COR-L47 (cell line): ENCODE results near the gene COBL.

Source experiments
- DNase-seq: peaks from one replicate; lab custom pipeline; 2025; lab: John Stamatoyannopoulos, UW

The COBL gene

GRCh38 chr7:51046482-51046881 lies 270.1 kb downstream of the COBL start:
- no peak for DNase-seq

DNA sequence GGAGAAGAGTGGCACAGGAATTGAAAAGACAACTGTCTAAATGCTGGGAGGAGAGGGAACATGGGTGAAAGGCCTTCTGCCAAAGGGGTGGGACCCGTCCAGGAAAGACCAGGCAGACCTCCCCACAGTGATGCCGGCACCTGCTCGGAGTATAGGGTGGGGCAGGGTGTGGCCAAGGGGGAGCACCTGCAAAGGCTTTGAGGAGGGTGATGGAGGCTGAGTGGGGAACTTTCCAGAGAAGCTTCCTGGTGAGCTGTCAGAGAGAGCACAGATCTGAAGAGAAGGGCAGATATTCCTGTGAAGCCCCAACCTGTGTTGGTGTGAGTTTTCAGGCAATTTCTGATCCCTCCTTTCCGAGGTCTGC lies 270.5 kb downstream of the COBL start:
- no peak for DNase-seq

DNA sequence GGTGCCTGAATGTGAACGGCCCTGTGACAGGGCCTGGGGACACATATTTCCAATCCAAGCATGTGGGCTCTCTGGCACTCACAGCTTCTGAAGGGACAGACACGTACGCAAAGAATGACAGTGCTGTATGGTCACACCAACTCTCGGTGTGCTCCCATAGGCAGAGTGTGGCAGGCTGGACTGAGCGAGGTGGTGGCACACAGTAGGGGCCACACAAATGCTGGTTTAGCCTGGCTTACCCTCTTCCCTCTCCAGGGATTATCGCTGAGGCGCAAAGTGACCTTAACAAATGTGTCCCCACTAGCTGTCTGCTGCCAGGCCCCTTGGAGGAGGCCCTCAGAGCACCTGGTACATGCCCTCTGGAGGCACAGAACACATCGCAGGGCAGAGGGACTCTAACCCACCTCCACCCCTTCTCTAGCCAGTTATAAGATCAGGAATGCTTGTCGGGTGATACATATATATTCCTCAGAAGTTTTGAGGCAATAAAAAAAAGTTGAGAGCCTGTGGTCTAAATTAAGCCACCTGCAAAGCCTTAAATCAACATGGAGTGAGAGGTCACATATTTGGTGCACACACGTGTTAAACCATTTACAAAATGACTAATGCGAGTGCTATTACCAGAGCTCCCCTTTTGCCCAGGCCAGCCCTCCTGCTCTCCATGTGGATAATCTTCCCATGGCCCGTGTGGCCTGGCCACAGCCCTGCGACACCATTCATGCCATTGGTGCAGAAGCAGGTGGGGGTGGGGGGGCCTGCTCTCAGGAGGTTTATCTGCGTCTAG lies 271.1 kb downstream of the COBL start:
- DNase-seq, result no peak

- no peak for DNase-seq
These were observed 273.1 kb downstream of the COBL start for GRCh38 chr7:51043461-51043860.

- DNase-seq, result no peak
These were observed 275.8 kb downstream of the COBL start for GRCh38 chr7:51040787-51041186.

DNA sequence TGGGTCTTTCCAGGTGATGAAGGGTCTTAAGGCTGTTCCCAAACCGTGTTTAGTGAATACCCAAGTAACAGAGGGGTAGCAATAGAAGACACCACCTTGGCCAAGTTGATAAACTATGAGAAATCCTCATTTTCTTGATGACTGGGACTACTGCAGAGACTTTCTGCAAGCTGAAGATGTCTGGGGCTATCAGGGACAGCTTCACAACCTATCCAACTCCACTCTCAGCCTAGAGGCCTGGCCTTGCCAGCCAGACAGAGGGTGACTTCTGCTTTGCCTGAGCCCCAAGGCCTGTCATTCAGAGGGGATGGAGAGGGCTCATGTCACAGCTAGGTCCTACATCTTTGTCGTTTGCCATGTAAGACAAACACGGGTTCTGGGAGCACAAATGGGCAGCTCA lies 278.0 kb downstream of the COBL start:
- no peak for DNase-seq

GRCh38 chr7:51035716-51036115 lies 280.9 kb downstream of the COBL start:
- DNase-seq, result no peak

- no peak for DNase-seq
These were observed 281.9 kb downstream of the COBL start for GRCh38 chr7:51034521-51035264.

- DNase-seq, result no peak
These were observed 282.7 kb downstream of the COBL start for GRCh38 chr7:51033727-51034520.

- DNase-seq, result no peak
These were observed 284.7 kb downstream of the COBL start for GRCh38 chr7:51031791-51032515.

DNA sequence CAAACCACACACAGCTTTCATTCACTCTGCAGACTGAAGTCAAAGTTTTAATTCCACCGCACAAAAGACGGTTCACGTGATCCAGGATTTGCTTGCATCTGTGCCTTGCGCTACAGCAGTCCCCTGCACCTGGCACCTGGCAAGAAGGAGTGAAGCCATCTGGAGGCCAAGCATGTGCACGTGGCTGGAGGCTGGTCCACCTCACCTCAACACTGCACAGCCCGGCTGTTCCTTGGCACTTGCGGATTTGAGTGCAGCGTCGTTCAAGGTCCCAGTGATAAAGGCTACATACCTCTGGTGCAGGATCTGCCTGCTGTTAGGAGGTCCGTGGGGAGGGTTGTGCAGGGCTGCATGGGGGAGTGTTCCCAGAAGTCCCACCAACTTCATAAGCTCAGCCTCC lies 285.4 kb downstream of the COBL start:
- no peak for DNase-seq

GRCh38 chr7:51029701-51030191 lies 286.9 kb downstream of the COBL start:
- no peak for DNase-seq

DNA sequence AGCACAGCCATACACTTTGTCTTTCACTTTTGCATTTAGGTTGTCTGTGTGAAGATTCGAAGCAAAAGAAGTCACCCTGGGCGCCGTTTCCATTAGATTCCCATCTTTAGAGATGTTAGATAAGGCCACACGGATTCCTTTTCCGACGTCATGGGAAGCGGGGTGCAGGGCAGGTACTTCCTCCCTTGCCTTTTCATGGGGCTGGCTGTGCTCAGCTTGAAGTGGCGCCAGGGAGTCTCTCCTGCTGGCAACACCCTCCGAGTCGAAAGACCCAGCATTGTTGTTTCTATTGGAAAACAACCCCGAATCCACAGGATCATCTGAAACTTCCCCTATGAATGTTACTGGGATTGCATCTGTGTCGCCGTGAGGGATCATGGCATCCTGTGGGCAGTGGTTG lies 287.5 kb downstream of the COBL start:
- DNase-seq, result no peak

DNA sequence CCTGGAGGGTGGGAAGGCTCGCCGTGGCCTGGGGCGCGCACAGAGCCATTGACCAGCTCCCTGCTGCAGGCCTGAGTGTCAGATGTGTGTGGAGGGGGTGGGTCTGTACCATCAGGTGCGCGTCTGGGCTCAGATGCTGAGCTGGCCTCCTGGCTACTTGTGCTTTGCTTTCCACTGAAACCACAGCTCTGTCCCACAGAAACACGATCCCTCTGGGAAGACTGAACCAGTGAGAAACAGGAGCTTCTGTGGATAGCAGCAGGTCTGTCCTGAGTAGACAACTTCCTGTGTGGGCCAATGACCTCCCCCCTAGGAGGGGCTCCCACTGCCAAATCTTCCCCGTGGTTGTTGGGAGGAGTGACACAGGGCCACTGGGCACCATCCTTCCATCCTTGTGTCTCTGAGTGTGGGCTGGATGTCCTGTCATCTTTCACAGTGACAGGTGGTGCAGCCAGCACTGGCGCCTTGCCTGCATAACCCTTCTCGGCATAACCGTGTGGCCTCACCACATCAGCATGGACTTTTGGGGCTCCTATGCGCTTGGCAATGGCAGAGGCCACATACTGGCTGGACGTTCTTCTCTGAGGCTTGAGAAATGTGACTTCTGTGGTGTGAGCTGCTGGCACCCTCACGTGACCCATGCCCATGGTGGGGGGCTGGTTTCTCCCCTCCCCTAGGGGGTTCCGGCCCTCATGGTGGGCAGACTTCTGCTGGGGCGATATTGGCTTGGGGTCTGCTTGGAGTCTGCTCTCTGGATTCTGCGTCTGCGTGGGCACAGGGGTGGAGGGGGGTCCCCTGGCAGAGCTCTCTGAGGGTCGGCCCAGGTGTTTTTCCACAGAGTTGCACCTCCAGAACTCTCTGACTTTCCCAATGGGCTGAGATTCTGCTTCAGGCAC lies 288.4 kb downstream of the COBL start:
- no peak for DNase-seq

DNA sequence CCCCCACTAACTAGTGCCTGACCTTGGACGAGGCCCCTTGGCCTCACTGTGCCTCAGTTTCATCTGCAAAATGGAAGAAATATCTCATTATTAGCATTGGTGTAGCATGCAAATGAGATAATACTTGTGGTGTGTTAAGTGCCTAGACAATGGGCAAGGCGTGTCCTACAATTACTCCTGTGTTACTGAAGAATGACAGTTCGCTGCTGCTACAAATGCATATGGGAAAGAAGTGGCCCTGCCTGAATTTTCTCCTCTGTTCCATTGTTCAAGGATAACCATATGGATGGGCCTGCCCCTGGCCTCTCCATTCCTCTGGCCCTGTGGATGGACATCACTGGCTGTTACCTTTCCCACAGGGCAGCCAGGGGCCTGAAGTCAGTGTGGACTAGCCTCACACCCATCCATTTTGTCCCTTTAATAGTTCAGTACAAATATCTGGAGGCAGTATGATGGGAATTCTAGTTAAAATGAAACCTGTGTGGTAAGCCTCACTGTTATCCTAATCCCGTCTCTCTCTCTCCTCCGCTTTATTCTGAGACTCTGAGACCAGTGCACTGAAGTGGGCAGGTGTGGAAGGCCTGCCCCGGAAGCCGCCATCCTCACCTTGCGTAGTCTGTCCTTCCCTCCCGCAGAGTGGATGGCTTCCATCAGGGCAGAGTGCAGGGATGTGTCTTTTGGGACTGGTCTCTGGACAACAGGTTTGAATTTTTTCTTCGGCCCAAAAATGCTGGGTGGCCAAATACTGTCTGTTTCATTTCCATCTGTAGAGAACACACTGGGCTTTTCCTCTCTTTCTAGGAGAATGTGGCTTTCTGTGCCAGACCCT lies 289.3 kb downstream of the COBL start:
- DNase-seq, result no peak

GRCh38 chr7:51026341-51026740 lies 290.3 kb downstream of the COBL start:
- no peak for DNase-seq

DNA sequence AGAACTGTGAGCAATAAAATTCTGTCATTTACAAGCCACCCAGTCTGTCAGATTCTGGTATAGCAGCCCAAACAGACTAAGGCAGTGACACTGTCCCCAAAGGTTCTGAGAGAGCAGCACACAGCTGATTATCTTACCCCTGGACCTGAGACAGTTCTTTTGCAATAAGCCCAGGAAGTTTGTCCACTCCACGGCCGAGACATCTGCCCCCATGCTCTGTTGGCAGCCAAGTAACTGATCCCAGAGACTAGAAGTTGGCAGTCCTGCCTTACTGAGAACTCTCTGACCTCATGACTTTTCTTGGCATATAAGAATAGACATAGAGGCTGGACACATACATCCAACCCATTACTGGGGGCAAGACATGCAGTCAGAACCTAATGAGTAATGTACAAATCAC lies 290.9 kb downstream of the COBL start:
- DNase-seq, result no peak

GRCh38 chr7:51024867-51025266 lies 291.7 kb downstream of the COBL start:
- no peak for DNase-seq

DNA sequence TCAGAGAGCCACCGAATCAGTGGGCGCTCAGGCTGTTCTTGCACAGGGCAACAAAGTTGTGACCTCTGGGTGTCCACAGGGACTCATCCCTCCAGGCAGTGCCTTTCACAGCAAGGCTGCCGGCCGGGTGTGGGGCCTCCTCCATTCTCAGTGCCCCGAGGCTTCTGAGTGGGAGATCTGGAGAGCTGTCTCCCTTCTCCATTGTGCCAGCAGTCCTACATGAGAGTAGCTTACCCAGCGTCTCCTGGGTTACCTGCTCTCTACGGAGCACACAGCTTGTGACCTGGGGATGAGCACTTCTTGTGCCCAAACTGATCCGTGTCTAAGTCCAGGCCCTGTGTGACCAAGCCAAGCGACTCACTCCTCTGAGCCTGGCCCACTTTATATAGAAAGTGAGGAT lies 293.1 kb downstream of the COBL start:
- DNase-seq, result no peak

- DNase-seq, result no peak
These were observed 293.8 kb downstream of the COBL start for GRCh38 chr7:51022821-51023220.
